HFFc6 (cell line): ENCODE measurements around the gene PTPRE. TPM values are rescaled to one million over a fixed set of nuclear protein-coding genes. Genes with fewer than 3 reads are reported as not detected.

ENCODE experiments used
- DNase-seq: peaks from one replicate; pipeline ENCODE4 v3.0.0-alpha.2; 2018
- H3K27ac Mint-ChIP-seq: 2 replicates; pipeline ENCODE4 v1.8.0; 2020; ENCODE audit warnings: mild to moderate bottlenecking, mixed read lengths
- H3K27me3 Mint-ChIP-seq: 2 replicates; pipeline ENCODE4 v1.8.0; 2021; ENCODE audit warnings: mild to moderate bottlenecking, moderate library complexity, mixed read lengths; ENCODE audit not compliant: insufficient read depth
- H3K36me3 Mint-ChIP-seq: 2 replicates; pipeline ENCODE4 v1.8.0; 2021; ENCODE audit warnings: low read depth, mixed read lengths
- H3K4me1 Mint-ChIP-seq: 2 replicates; pipeline ENCODE4 v1.8.0; 2020; ENCODE audit warnings: low read depth, mixed read lengths
- H3K4me3 Mint-ChIP-seq: 2 replicates; pipeline ENCODE4 v1.8.0; 2020; ENCODE audit warnings: mild to moderate bottlenecking, moderate library complexity, mixed read lengths
- H3K9me3 Mint-ChIP-seq: 2 replicates; pipeline ENCODE4 v1.8.0; 2020; ENCODE audit warnings: mild to moderate bottlenecking, mixed read lengths
- CTCF ChIP-seq: fragments of 200-600 bp; sonication (generic); IDR thresholded peaks from 2 replicates; pipeline ENCODE4 v1.5.0; 2021; ENCODE audit warnings: antibody characterized with exemption, mild to moderate bottlenecking
- total RNA-seq, 6 experiments: library from RNA; stranded (reverse); fragmentation: NEBNext Ultra II Directional; extraction: Animal tissue kit (Norgen Biotek cat#: 25700); gene quantifications; 2 replicates in 1 of 6; 3 replicates in 5 of 6; pipeline ENCODE4 v1.2.3, GENCODE V29; 2021

Gene PTPRE
- total RNA-seq, 6 experiments from 2014 or later = 0.14 to 0.37 (median 0.15) TPM; not detected in 3

GRCh38 chr10:128052696-128053095 is 145.8 kb downstream of the PTPRE start:
- H3K36me3 Mint-ChIP-seq = no peaks in the 10 kb centered on the region
- no peak for TF ChIP-seq CTCF
- peaks cover 8% of the 10 kb centered on the region; the same call in 1 of the 2 replicates for H3K9me3 Mint-ChIP-seq
- H3K27ac Mint-ChIP-seq = no peak overlapping the region
- H3K27me3 Mint-ChIP-seq = peaks cover 23% of the 10 kb centered on the region
- DNase-seq = no peak
- no peak overlapping the region for H3K4me3 Mint-ChIP-seq
- no peaks in the 10 kb centered on the region; the same call in 1 of the 2 replicates for H3K4me1 Mint-ChIP-seq

- peaks cover 23% of the 10 kb centered on the region for H3K27me3 Mint-ChIP-seq
- no peaks in the 10 kb centered on the region for H3K36me3 Mint-ChIP-seq
- no peak for TF ChIP-seq CTCF
- no peaks in the 10 kb centered on the region; the same call in 1 of the 2 replicates for H3K4me1 Mint-ChIP-seq
- H3K9me3 Mint-ChIP-seq = peaks cover 4% of the 10 kb centered on the region; the same call in 1 of the 2 replicates
- DNase-seq = no peak
- no peak overlapping the region for H3K27ac Mint-ChIP-seq
- no peak overlapping the region for H3K4me3 Mint-ChIP-seq
These were observed 146.5 kb downstream of the PTPRE start for GRCh38 chr10:128053356-128053755.

- Mint-ChIP-seq H3K27me3 (peaks cover 19% of the 10 kb centered on the region), H3K4me3 (no peak overlapping the region), H3K4me1 (no peaks in the 10 kb centered on the region), H3K27ac (no peak overlapping the region), H3K36me3 (no peaks in the 10 kb centered on the region), H3K9me3 (no peaks in the 10 kb centered on the region; the same call in 1 of the 2 replicates)
- TF ChIP-seq CTCF = no peak
- no peak for DNase-seq
These were observed 147.5 kb downstream of the PTPRE start for GRCh38 chr10:128054163-128054970.

- DNase-seq = no peak
- Mint-ChIP-seq H3K27me3 (peaks cover 19% of the 10 kb centered on the region), H3K4me1 (no peaks in the 10 kb centered on the region), H3K9me3 (peaks cover 5% of the 10 kb centered on the region; the same call in 1 of the 2 replicates), H3K36me3 (no peaks in the 10 kb centered on the region), H3K4me3 (no peak overlapping the region), H3K27ac (no peak overlapping the region)
- no peak for TF ChIP-seq CTCF
These were observed 148.4 kb downstream of the PTPRE start for GRCh38 chr10:128055061-128055868.

- Mint-ChIP-seq H3K27me3 (peaks cover 19% of the 10 kb centered on the region), H3K4me3 (no peak overlapping the region), H3K4me1 (no peaks in the 10 kb centered on the region), H3K9me3 (peaks cover 5% of the 10 kb centered on the region; the same call in 1 of the 2 replicates), H3K36me3 (no peaks in the 10 kb centered on the region), H3K27ac (no peak overlapping the region)
- TF ChIP-seq CTCF = no peak
- DNase-seq = no peak
These were observed 149.6 kb downstream of the PTPRE start for GRCh38 chr10:128056303-128057050.
